ENCODE results near the gene FNTB. TPM values are rescaled to one million over a fixed set of nuclear protein-coding genes. Genes with fewer than 3 reads are reported as not detected.
"Not testable (repeated sequence)": the region's sequence is repeated elsewhere in the genome, so short reads cannot be mapped to it uniquely, and the experiment has no call there.

Gene FNTB
- total and polyA plus RNA-seq, 2 experiments from 2014 or later: 18.1 to 24.3 TPM

DNA sequence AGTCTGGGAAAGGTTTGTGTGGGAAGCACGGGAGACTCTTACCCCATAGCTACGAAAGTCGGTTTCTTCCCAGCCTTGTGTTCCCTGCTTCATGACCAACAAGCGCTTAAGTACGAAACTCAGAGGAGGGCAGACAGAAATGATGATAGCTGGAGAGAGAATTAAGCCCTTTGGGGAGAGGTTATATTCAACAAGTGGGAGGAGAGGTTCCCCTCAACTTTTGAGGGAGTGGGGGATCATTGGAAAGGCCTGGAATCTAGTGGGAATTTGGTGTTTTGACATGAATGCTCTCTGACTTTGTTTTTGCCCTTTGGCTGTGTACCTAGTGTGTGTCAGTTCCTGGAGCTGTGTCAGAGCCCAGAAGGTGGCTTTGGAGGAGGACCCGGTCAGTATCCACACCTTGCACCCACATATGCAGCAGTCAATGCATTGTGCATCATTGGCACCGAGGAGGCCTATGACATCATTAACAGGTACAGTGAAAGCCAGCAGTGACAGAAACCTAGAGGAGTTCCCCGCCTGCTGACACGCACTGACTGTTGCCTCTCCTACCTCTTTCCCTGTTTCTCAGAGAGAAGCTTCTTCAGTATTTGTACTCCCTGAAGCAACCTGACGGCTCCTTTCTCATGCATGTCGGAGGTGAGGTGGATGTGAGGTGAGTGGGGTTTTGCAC is 40.6 kb downstream of the FNTB start:
- H3K79me2 ChIP-seq: no peaks in the 10 kb centered on the region
- no peaks in the 10 kb centered on the region for H3K27me3 ChIP-seq
- WGBS (ENCODE audit: low lambda C conversion rate, missing lambda C conversion rate): 96% methylated on average over 11 of the region's 11 CpGs
- H3K36me3 ChIP-seq (replicated peaks; ENCODE audit: insufficient read depth, low read depth): no peaks in the 10 kb centered on the region
- H3K9me2 ChIP-seq (replicated peaks; ENCODE audit: insufficient read depth): no peaks in the 10 kb centered on the region
- no peak for TF ChIP-seq EZH2 (IDR thresholded peaks at IDR 0.05; ENCODE audit: borderline replicate concordance)
- TF ChIP-seq, protein P1, sequence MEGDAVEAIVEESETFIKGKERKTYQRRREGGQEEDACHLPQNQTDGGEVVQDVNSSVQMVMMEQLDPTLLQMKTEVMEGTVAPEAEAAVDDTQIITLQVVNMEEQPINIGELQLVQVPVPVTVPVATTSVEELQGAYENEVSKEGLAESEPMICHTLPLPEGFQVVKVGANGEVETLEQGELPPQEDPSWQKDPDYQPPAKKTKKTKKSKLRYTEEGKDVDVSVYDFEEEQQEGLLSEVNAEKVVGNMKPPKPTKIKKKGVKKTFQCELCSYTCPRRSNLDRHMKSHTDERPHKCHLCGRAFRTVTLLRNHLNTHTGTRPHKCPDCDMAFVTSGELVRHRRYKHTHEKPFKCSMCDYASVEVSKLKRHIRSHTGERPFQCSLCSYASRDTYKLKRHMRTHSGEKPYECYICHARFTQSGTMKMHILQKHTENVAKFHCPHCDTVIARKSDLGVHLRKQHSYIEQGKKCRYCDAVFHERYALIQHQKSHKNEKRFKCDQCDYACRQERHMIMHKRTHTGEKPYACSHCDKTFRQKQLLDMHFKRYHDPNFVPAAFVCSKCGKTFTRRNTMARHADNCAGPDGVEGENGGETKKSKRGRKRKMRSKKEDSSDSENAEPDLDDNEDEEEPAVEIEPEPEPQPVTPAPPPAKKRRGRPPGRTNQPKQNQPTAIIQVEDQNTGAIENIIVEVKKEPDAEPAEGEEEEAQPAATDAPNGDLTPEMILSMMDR (IDR thresholded peaks at IDR 0.05; ENCODE audit: poor library complexity): no peak
- no peak for TF ChIP-seq EZH2phosphoT487 (IDR thresholded peaks at IDR 0.05; ENCODE audit: low read depth, severe bottlenecking, unreplicated experiment)
- no peak for DNase-seq (ENCODE audit: low spot score)
- H3K4me2 ChIP-seq: no peak overlapping the region
- no peaks in the 10 kb centered on the region for H3K4me1 ChIP-seq (ENCODE audit: insufficient read depth)
- no peak overlapping the region for H3K27ac ChIP-seq
- H4K20me1 ChIP-seq (ENCODE audit: insufficient read depth, poor library complexity, severe bottlenecking): no peaks in the 10 kb centered on the region
- no peak overlapping the region for H2AFZ ChIP-seq
- no peak overlapping the region for H3K4me3 ChIP-seq
- H3K9me3 ChIP-seq (ENCODE audit: low read depth): no peaks in the 10 kb centered on the region

DNA sequence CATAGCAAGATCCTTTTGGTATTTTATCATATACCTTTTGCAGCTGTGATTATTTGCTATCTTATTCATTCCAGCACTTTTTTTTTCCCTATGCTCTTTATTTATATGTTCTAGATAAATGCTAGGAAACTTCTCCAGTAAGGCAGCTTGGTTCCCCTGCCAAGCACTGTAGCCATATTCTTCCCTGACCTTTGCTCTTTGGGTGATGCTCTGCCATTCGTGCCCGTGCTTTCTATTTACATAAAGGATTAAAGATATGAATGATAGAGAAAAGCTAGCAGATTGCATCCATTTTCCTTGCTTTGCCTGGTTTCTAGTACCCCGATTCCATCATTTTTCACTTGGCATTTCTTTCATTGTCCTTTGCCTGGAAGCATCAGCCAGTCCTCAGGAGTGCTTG is 42.2 kb downstream of the FNTB start:
- Histone ChIP-seq H3K4me3 (no peak overlapping the region), H3K27ac (no peak overlapping the region), H3K9me3 (ENCODE audit: low read depth) (no peaks in the 10 kb centered on the region), H4K20me1 (ENCODE audit: insufficient read depth, poor library complexity, severe bottlenecking) (no peaks in the 10 kb centered on the region), H3K36me3 (replicated peaks; ENCODE audit: insufficient read depth, low read depth) (no peaks in the 10 kb centered on the region), H3K79me2 (no peaks in the 10 kb centered on the region), H3K4me1 (ENCODE audit: insufficient read depth) (no peaks in the 10 kb centered on the region), H3K9me2 (replicated peaks; ENCODE audit: insufficient read depth) (no peaks in the 10 kb centered on the region), H2AFZ (no peak overlapping the region), H3K4me2 (no peak overlapping the region), H3K27me3 (no peaks in the 10 kb centered on the region)
- DNase-seq (ENCODE audit: low spot score): no peak
- TF ChIP-seq EZH2 (IDR thresholded peaks at IDR 0.05; ENCODE audit: borderline replicate concordance): no peak
- WGBS (ENCODE audit: low lambda C conversion rate, missing lambda C conversion rate): 60% methylated on average over 3 of the region's 3 CpGs

DNA sequence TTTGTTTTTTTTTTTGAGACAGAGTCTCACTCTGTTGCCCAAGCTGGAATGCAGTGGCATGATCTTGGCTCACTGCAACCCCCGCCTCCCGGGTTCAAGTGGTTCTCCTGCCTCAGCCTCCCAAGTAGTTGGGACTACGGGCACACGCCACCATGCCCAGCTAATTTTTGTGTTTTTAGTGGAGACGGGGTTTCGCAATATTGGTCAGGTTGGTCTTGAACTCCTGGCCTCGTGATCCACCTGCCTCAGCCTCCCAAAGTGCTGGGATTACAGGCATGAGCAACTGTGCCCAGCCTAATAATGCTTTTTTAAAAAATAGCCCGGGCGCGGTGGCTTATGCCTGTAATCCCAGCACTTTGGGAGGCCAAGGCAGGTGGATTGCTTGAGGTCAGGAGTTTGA is 44.6 kb downstream of the FNTB start:
- H3K79me2 ChIP-seq; DNase-seq (ENCODE audit: low spot score): not testable (repeated sequence)
- 97% methylated on average over 10 of the region's 10 CpGs for WGBS (ENCODE audit: low lambda C conversion rate, missing lambda C conversion rate)

DNA sequence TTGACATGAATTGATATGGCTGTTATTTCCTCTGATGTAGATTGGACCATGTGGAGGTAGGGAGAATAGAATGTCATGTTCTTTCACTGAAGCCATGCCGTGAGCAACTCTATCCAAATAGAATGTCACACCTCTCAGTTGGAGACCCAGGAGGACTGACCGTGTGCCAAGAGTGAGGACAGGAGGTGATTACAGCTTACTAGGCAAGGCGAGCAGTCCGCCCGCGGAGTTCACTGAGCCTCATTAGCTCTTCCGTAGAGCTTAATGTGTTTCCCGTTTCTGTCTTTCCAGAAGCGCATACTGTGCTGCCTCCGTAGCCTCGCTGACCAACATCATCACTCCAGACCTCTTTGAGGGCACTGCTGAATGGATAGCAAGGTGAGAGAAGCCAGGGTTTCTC is 45.6 kb downstream of the FNTB start:
- H3K36me3 ChIP-seq (replicated peaks; ENCODE audit: insufficient read depth, low read depth): no peaks in the 10 kb centered on the region
- H3K9me2 ChIP-seq (replicated peaks; ENCODE audit: insufficient read depth): no peaks in the 10 kb centered on the region
- H3K27me3 ChIP-seq: no peaks in the 10 kb centered on the region
- H3K4me1 ChIP-seq (ENCODE audit: insufficient read depth): no peaks in the 10 kb centered on the region
- no peak overlapping the region for H3K4me2 ChIP-seq
- no peaks in the 10 kb centered on the region for H3K9me3 ChIP-seq (ENCODE audit: low read depth)
- no peak for DNase-seq (ENCODE audit: low spot score)
- 95% methylated on average over 11 of the region's 11 CpGs for WGBS (ENCODE audit: low lambda C conversion rate, missing lambda C conversion rate)
- no peaks in the 10 kb centered on the region for H3K79me2 ChIP-seq
- no peak overlapping the region for H3K4me3 ChIP-seq
- H4K20me1 ChIP-seq (ENCODE audit: insufficient read depth, poor library complexity, severe bottlenecking): no peaks in the 10 kb centered on the region
- H3K27ac ChIP-seq: no peak overlapping the region
- TF ChIP-seq EZH2phosphoT487 (IDR thresholded peaks at IDR 0.05; ENCODE audit: low read depth, severe bottlenecking, unreplicated experiment): no peak
- TF ChIP-seq, protein P1 (IDR thresholded peaks at IDR 0.05; ENCODE audit: poor library complexity): no peak
- TF ChIP-seq EZH2 (IDR thresholded peaks at IDR 0.05; ENCODE audit: borderline replicate concordance): no peak
- no peak overlapping the region for H2AFZ ChIP-seq

More for the DNA sequence above, 44.6 kb downstream of the FNTB start:
- H3K27me3 ChIP-seq; H3K9me2 ChIP-seq (replicated peaks; ENCODE audit: insufficient read depth); H3K27ac ChIP-seq; H3K36me3 ChIP-seq (replicated peaks; ENCODE audit: insufficient read depth, low read depth); H3K4me2 ChIP-seq; H3K9me3 ChIP-seq (ENCODE audit: low read depth); H3K4me1 ChIP-seq (ENCODE audit: insufficient read depth); H2AFZ ChIP-seq; H4K20me1 ChIP-seq (ENCODE audit: insufficient read depth, poor library complexity, severe bottlenecking); H3K4me3 ChIP-seq: not testable (repeated sequence)

All from hepatocyte (in vitro differentiated cells).